Activated CD8-positive, alpha-beta memory T cell treated with anti-CD3 and anti-CD28 coated beads for 36 hours (primary cell): ENCODE measurements around the gene GOLGA5. TPM values are rescaled to one million over a fixed set of nuclear protein-coding genes. Genes with fewer than 3 reads are reported as not detected.
"Not testable (repeated sequence)": the region's sequence is repeated elsewhere in the genome, so short reads cannot be mapped to it uniquely, and the experiment has no call there.

Experiments used
- CTCF ChIA-PET: fragments of 350-600 bp; sonication (Branson Sonifier 250); formaldehyde crosslinking; loops from one replicate; lab custom pipeline; 2021; ENCODE audit warnings: antibody characterized with exemption; lab: Charles Lee
- POLR2A ChIA-PET: fragments of 350-600 bp; sonication (Branson Sonifier 250); formaldehyde crosslinking; loops from one replicate; lab custom pipeline; 2021; ENCODE audit warnings: antibody characterized with exemption; lab: Charles Lee
- total RNA-seq, 2 experiments: library from RNA; stranded (reverse); gene quantifications; one replicate each; pipeline ENCODE4 v1.2.3, GENCODE V29; 2021

Gene GOLGA5
- total RNA-seq, 2 experiments from 2014 or later: 16.2 to 17.2 TPM

DNA sequence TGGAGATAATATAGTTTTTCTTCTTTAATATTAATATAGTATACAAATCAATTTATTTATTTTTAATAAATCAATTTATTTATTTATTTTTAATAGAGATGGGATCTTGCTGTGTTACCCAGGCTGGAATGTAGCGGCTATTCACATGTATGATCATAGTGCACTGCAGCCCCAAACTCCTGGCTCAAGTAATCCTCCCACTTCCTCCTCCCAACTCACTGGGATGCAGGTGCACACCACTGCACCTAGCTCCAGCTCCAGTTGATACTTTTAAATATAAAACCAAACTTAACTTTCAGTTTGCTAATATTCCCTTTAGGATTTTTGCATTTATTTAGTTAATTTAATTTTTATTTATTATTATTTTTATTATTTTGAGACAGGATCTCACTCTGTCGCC is 8.6 kb downstream of the GOLGA5 start:
- CTCF ChIA-PET: no interaction called here
- POLR2A ChIA-PET: no interaction called here

DNA sequence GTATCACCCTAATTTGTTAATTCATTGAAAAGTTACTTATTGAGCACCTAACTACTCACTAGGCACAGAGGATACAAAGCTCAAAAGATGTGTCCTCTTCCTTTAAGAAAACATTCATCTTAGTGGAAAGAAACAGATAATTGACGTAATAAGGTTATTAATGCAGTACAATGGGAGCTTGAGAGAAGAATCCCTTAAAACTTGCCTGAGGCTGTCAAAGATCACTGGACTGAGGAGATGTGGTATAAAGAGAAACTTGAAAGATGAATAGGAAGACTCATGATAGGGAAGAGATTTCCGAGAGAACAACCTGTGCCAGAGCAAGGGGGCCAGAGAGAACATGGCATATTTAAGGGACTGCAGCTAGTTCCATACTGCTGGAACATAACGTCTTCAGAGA is 19.1 kb downstream of the GOLGA5 start:
- ChIA-PET POLR2A (no interaction called here), CTCF (interaction anchor here (0.7 kb wide), 1 partner anchor 1019 kb away, joined by 3 read pairs; no protein-coding TSS in a partner anchor)

GRCh38 chr14:92819011-92819597 is 25.0 kb downstream of the GOLGA5 start:
- ChIA-PET POLR2A (no interaction called here), CTCF (no interaction called here)

DNA sequence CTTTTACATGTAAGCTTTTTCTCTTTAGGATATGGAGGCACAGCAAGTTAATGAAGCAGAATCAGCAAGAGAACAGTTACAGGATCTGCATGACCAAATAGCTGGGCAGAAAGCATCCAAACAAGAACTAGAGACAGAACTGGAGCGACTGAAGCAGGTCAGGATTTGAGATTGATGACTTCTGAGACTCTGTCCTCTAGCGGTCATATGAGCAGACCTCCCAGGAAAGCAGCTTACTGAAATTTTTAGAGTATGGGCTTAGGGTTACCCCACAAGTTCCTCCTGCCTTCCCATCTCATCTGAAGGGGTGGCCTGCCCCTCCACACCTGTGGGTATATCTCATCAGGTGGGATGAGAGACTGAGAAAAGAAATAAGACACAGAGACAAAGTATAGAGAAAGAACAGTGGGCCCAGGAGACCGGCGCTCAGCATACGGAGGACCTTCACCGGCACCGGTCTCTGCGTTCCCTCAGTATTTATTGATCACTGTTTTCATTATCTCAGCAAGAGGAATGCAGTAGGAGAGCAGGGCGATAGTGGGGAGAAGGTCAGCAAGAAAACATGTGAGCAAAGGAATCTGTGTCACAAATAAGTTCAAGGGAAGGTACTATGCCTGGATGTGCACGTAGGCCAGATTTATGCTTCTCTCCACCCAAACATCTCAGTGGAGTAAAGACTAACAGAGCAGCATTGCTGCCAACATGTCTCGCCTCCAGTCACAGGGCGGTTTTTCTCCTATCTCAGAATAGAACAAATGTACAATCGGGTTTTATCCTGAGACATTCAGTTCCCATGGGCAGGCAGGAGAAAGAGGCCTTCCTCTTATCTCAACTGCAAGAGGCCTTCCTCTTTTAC is 25.8 kb downstream of the GOLGA5 start:
- POLR2A ChIA-PET, CTCF ChIA-PET: not testable (repeated sequence)

DNA sequence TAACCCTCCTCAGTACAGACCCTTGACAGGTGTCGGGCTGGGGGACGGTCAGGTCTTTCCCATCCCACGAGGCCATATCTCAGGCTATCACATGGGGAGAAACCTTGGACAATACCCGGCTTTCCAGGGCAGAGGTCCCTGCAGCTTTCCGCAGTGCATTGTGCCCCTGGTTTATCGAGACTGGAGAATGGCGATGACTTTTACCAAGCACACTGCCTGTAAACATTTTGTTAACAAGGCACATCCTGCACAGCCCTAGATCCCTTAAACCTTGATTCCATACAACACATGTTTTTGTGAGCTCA is 26.4 kb downstream of the GOLGA5 start:
- CTCF ChIA-PET, POLR2A ChIA-PET: not testable (repeated sequence)

DNA sequence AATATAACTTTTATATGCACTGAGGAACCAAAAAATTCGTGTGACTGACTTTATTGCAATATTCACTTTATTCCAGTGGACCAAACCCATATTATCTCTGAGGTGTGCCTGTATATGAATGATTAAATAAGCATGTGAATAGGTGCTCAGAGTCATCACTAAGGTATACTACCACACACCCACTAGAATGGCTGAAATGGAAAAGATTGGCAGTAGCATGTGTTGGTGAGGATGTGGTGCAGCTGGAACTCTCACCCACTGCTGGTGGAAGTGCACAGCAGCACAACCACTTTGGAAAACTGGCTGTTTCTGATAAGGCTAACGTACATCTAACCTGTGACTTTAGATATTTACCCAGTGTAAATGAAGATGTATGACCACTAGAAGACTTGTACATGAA is 36.8 kb downstream of the GOLGA5 start:
- ChIA-PET POLR2A (no interaction called here), CTCF (no interaction called here)

DNA sequence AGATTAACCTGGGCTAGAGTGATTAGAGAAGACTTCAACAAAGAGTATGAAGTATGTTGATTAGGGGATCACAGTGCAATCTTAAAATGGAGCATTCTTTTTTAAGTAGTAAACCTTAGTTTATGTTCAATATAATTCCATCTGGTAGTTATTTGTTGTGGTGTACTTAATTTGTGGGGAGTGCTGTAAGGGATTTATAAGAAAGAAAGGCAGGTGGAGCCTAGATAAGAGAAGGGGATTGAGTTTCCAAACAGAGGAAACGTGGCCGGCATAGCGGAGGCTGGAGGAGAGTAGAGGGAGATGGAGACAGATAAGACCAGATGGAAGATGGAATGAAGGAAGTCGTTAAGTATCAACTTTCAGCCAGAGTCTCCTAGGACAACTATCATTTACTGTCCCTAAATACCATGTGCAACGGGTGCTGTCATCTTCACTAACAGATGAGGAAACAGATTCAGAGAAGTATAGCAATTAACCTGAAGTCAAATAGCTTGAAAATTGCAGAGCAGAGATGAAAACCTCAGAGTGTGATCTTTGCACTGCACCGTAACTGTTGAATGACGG is 38.1 kb downstream of the GOLGA5 start:
- CTCF ChIA-PET: no interaction called here
- POLR2A ChIA-PET: no interaction called here

- CTCF ChIA-PET: no interaction called here
- POLR2A ChIA-PET: no interaction called here
Measured at GRCh38 chr14:92841930-92842329, 47.8 kb downstream of the GOLGA5 start.

DNA sequence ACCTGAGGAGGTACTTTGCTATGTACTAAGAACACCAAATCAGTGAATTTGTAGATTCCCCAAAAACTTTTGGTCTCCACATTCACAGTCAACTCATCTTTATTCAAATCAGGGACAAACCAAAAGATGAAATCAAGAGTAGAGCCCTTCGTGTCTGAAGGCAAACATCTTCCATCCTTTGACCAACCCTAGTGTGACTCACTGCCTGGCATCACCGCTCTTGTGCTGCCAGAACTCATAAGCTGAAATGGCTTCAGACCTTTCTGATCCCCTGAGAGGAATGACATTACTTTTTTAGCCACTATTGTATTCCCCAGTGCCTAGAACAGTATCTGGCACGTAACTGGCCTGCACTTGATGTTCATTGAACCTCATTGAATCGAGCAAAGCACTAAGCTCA is 50.1 kb downstream of the GOLGA5 start:
- POLR2A ChIA-PET: no interaction called here
- CTCF ChIA-PET: no interaction called here

- POLR2A ChIA-PET: no interaction called here
- CTCF ChIA-PET: interaction anchor here (0.8 kb wide), 1 partner anchor 27 kb away, joined by 3 read pairs; no protein-coding TSS in a partner anchor
Measured at GRCh38 chr14:92846162-92846897, 52.2 kb downstream of the GOLGA5 start.

- CTCF ChIA-PET: interaction anchor here (0.8 kb wide), 1 partner anchor 26 kb away, joined by 3 read pairs; no protein-coding TSS in a partner anchor
- POLR2A ChIA-PET: no interaction called here
Measured at GRCh38 chr14:92847278-92847677, 53.2 kb downstream of the GOLGA5 start.

DNA sequence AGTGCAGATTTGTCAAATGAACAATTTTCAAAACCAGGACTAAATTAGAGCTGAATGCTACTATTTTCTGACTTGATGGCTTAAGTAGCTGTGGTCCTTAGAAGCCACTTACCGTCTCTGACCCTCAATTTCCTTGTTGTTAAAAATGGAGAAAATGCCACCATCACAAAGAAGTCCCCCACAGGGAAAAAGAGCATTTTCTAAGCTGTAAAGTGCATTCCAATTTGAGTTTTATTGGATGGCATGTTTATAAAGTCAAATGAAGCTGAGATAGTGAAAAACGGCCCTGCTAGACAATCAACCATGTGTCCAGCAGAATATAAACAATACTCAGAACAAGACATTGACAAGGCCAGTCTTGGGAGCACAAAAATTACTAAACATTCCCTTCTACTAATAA is 53.6 kb downstream of the GOLGA5 start:
- CTCF ChIA-PET: no interaction called here
- POLR2A ChIA-PET: no interaction called here

DNA sequence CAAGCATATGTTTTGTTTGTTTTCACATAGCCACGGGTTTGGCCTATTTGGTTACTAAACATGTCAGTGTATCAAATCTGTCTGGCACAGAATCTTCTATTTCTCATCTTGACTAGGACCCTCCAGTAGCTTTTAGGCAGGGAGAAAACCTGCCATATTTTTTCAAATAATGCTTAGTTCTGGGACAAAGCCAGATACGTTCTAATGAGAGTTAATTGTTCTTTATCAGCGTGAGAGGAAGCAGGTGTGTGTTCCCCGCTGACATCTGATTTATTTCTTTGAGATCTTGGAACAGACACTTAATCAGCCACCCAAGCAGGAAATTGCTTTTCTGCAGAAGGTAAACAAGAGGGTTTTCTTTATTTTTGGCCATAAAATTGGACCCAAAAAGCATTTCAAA is 54.8 kb downstream of the GOLGA5 start:
- POLR2A ChIA-PET: no interaction called here
- CTCF ChIA-PET: no interaction called here

- CTCF ChIA-PET: no interaction called here
- POLR2A ChIA-PET: no interaction called here
Measured at GRCh38 chr14:92850492-92850891, 56.4 kb downstream of the GOLGA5 start.

DNA sequence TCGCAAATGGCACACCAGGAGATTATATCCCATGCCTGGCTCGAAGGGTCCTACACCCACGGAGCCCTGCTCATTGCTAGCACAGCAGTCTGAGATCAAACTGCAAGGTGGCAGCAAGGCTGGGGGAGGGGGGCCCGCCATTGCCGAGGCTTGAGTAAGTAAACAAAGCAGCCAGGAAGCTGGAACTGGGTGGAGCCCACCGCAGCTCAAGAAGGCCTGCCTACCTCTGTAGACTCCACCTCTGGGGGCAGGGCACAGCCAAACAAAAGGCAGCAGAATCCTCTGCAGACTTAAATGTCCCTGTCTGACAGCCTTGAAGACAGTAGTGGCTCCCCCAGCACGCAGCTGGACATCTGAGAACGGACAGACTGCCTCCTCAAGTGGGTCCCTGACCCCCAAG is 59.0 kb downstream of the GOLGA5 start:
- CTCF ChIA-PET, POLR2A ChIA-PET: not testable (repeated sequence)

- POLR2A ChIA-PET: no interaction called here
- CTCF ChIA-PET: no interaction called here
Measured at GRCh38 chr14:92860049-92860840, 66.1 kb downstream of the GOLGA5 start.

DNA sequence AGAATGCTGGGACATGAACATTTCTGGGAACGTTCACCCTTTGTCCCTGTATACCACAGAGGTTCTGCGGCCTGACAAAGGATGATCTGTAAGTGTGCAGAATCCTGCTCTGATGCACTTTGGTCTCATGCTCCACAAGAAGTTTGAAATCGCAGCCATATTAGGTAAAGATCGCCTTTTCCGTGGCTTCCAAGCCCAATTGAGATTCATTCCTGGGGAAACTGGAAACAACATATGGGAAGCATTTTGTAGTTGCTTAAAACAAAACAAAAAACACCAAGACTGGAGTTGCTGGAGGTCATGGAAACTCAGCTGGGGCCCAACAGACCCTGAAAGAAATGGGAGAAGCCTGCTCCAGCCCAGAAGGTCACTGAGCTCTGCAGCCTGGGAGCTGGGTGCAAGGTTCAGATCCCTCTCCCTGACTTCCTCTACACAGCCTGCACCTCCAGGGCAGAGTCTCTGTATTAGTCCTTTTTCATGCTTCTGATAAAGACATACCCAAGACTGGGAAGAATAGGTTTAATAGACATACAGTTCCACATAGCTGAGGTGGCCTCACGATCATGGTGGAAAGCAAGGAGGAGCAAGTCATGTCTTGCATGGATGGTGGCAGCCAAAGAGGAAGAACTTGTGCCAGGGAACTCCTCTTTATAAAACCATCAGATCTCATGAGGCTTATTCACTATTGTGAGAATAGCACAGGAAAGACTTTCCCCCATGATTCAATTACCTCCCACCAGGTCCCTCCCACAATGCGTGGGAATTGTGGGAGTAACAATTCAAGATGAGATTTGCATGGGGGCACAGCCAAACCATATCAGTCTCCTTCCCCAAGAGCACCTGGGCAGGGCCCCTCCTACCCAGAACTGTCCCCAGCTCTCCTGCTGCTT is 68.0 kb downstream of the GOLGA5 start:
- ChIA-PET CTCF (no interaction called here), POLR2A (no interaction called here)

GRCh38 chr14:92863286-92864080 is 69.4 kb downstream of the GOLGA5 start:
- ChIA-PET POLR2A (no interaction called here), CTCF (no interaction called here)
